Natural killer cell (primary cell): ENCODE measurements around the gene CFAP52. TPM values are rescaled to one million over a fixed set of nuclear protein-coding genes. Genes with fewer than 3 reads are reported as not detected.
A peak's percentile ranks its signal among the peaks of the same experiment; 100 is the strongest.

Experiments
- ATAC-seq, 3 donors: fragments of 150-1000 bp in 2 of 3; fragments of 200-7000 bp in 1 of 3; cut with Tn5 transposase; 1 replicate in 1 of 3; 2 replicates in 2 of 3; pipeline ENCODE4 v1.10.0; 2021; ENCODE audit warnings: mild to moderate bottlenecking in 2 of 3, moderate library complexity in 2 of 3
- DNase-seq, 2 donors: peaks; one replicate each; pipeline versions ENCODE4 v3.0.0 to v3.0.0-alpha.2; 2013 to 2021; ENCODE audit warnings: mixed read lengths in 1 of 2
- H3K27ac ChIP-seq: one replicate; pipeline ENCODE4 v1.5.1; 2013; ENCODE audit warnings: mild to moderate bottlenecking, low read length
- H3K27me3 ChIP-seq: one replicate; pipeline ENCODE4 v1.6.1; 2013; ENCODE audit warnings: low read length; ENCODE audit not compliant: control insufficient read depth, insufficient read depth
- H3K36me3 ChIP-seq: one replicate; pipeline ENCODE4 v1.6.1; 2013; ENCODE audit warnings: low read length; ENCODE audit not compliant: control insufficient read depth, insufficient read depth
- H3K4me1 ChIP-seq: one replicate; pipeline ENCODE4 v1.6.1; 2013; ENCODE audit warnings: low read length; ENCODE audit not compliant: control insufficient read depth, insufficient read depth
- H3K4me3 ChIP-seq: one replicate; pipeline ENCODE4 v1.5.1; 2013; ENCODE audit warnings: low read length
- H3K9me3 ChIP-seq: one replicate; pipeline ENCODE4 v1.6.1; 2013; ENCODE audit warnings: low read length; ENCODE audit not compliant: control insufficient read depth, insufficient read depth
- H3K27ac Mint-ChIP-seq, 2 donors: one replicate each; pipeline ENCODE4 v1.8.0; 2022; ENCODE audit warnings: mild to moderate bottlenecking in 2 of 2, mixed read lengths in 2 of 2, moderate library complexity in 1 of 2
- H3K27me3 Mint-ChIP-seq, 2 donors: one replicate each; pipeline ENCODE4 v1.8.0; 2022; ENCODE audit warnings: low read depth in 2 of 2, mixed read lengths in 2 of 2
- H3K36me3 Mint-ChIP-seq: one replicate; pipeline ENCODE4 v1.8.0; 2022; ENCODE audit warnings: mixed read lengths
- H3K4me1 Mint-ChIP-seq, 2 donors: one replicate each; pipeline ENCODE4 v1.8.0; 2022; ENCODE audit warnings: mixed read lengths in 2 of 2
- H3K4me3 Mint-ChIP-seq: one replicate; pipeline ENCODE4 v1.8.0; 2022; ENCODE audit warnings: mild to moderate bottlenecking, moderate library complexity, mixed read lengths
- H3K9me3 Mint-ChIP-seq, 2 donors: one replicate each; pipeline ENCODE4 v1.8.0; 2022; ENCODE audit warnings: mixed read lengths in 2 of 2
- CTCF ChIP-seq: fragments of 200-600 bp; IDR thresholded peaks from one replicate; pipeline ENCODE4 v1.8.0; 2022; ENCODE audit warnings: antibody characterized with exemption
- WGBS: methylation state at CpG from one replicate; pipeline ENCODE4 v1.1.7; 2013; ENCODE audit warnings: missing lambda C conversion rate; ENCODE audit not compliant: insufficient coverage; 5-methylcytosine and 5-hydroxymethylcytosine counted together
- intact Hi-C: fragments of 100-400 bp; cut with micrococcal nuclease; formaldehyde crosslinking; loops from one replicate; pipeline ENCODE4 v1.14.2; 2022
- total RNA-seq, 4 donors: library from RNA; stranded (reverse); fragments of 120-200 nt in 1 of 4; gene quantifications; one replicate each; pipeline versions ENCODE4 v1.2.3 to v1.2.4, GENCODE V29; 2013 to 2022

CFAP52 gene
- total RNA-seq, 3 donors from 2014 or later (not counting 1 experiment from before 2014, with no cell fraction given), result not detected

- H3K4me3 ChIP-seq, result peak within 1 kb of the TSS; percentile 93
- H3K4me3 Mint-ChIP-seq, result peak within 1 kb of the TSS; percentile 100
- peak within 1 kb of the TSS; percentile 31 for H3K27ac ChIP-seq
- H3K27me3 ChIP-seq, result no peaks in the 10 kb centered on the region
- no peaks in the 10 kb centered on the region for H3K36me3 Mint-ChIP-seq
- no peaks in the 10 kb centered on the region for H3K27me3 Mint-ChIP-seq
- peaks cover 39 to 51% of the 10 kb centered on the region in 2 donors for H3K4me1 Mint-ChIP-seq
- intact Hi-C loops, result loop anchor here (5.0 kb wide), 1 partner anchor 92 kb away; no protein-coding TSS in a partner anchor
- peak; percentile 80 for DNase-seq
- WGBS, result under 1% methylated on average over 42 of the region's 42 CpGs
- H3K36me3 ChIP-seq, result peaks cover 3% of the 10 kb centered on the region
- peak; percentile 83 to 89 (median 88) for ATAC-seq
- no peaks in the 10 kb centered on the region for H3K9me3 ChIP-seq
- peak within 1 kb of the TSS; percentile 93 to 99 for H3K27ac Mint-ChIP-seq
- TF ChIP-seq CTCF, result no peak
- H3K9me3 Mint-ChIP-seq, result no peaks in the 10 kb centered on the region
- peaks cover 15% of the 10 kb centered on the region for H3K4me1 ChIP-seq
Measured at GRCh38 chr17:9575381-9576101, 901 bp upstream of the CFAP52 start, which contains the start of gene STX8. TSS of gene STX8 (minus strand) at chr17:9575820. CDS start at chr17:9575808, 12 bp downstream.

- TF ChIP-seq CTCF, result peak; percentile 41
- H3K27me3 ChIP-seq, result no peaks in the 10 kb centered on the region
- no peak overlapping the region for H3K4me3 ChIP-seq
- H3K4me1 ChIP-seq, result peaks cover 15% of the 10 kb centered on the region
- H3K36me3 ChIP-seq, result no peaks in the 10 kb centered on the region
- intact Hi-C loops, result loop anchor here (5.0 kb wide), 1 partner anchor 90 kb away; no protein-coding TSS in a partner anchor
- H3K9me3 ChIP-seq, result no peaks in the 10 kb centered on the region
- 12% methylated on average over 4 of the region's 4 CpGs for WGBS
- H3K9me3 Mint-ChIP-seq, result no peaks in the 10 kb centered on the region
- H3K36me3 Mint-ChIP-seq, result no peaks in the 10 kb centered on the region
- peak overlapping the region; percentile 100 for H3K4me3 Mint-ChIP-seq
- no peaks in the 10 kb centered on the region for H3K27me3 Mint-ChIP-seq
- ATAC-seq (no peak), DNase-seq (no peak)
- peak overlapping the region; percentile 93 to 99 for H3K27ac Mint-ChIP-seq
- H3K27ac ChIP-seq, result no peak overlapping the region
- H3K4me1 Mint-ChIP-seq, result peaks cover 39 to 43% of the 10 kb centered on the region in 2 donors
Measured at GRCh38 chr17:9577373-9577709, 899 bp downstream of the CFAP52 start.

GRCh38 chr17:9587969-9588656 is 11.7 kb downstream of the CFAP52 start:
- no peak overlapping the region for H3K27ac Mint-ChIP-seq
- intact Hi-C loops, result no loop called here

More at GRCh38 chr17:9587969-9588656, 11.7 kb downstream of the CFAP52 start:
- Mint-ChIP-seq H3K4me3 (no peak overlapping the region), H3K36me3 (no peaks in the 10 kb centered on the region), H3K9me3 (no peaks in the 10 kb centered on the region), H3K4me1 (no peaks in the 10 kb centered on the region), H3K27me3 (peaks cover 0 to 7% of the 10 kb centered on the region in 2 donors)
- TF ChIP-seq CTCF, result no peak
- Histone ChIP-seq H3K27ac (no peak overlapping the region), H3K4me3 (no peak overlapping the region), H3K27me3 (no peaks in the 10 kb centered on the region), H3K4me1 (no peaks in the 10 kb centered on the region), H3K9me3 (no peaks in the 10 kb centered on the region), H3K36me3 (no peaks in the 10 kb centered on the region)
- DNase-seq (no peak), ATAC-seq (no peak)
- 94% methylated on average over 10 of the region's 10 CpGs for WGBS
